C4-2B (cell line): ENCODE data around the gene PRTFDC1.

Experiments
- ZFX ChIP-seq: fragments of 450-650 bp; IDR thresholded peaks from 2 replicates; pipeline ENCODE4 v1.6.1; 2017
- TF ChIP-seq, protein P1 (sequence below): fragments of 450-650 bp; conservative IDR thresholded peaks from 2 replicates; pipeline ENCODE4 v1.5.1; 2017; ENCODE audit warnings: mild to moderate bottlenecking

- TF ChIP-seq, protein P1, sequence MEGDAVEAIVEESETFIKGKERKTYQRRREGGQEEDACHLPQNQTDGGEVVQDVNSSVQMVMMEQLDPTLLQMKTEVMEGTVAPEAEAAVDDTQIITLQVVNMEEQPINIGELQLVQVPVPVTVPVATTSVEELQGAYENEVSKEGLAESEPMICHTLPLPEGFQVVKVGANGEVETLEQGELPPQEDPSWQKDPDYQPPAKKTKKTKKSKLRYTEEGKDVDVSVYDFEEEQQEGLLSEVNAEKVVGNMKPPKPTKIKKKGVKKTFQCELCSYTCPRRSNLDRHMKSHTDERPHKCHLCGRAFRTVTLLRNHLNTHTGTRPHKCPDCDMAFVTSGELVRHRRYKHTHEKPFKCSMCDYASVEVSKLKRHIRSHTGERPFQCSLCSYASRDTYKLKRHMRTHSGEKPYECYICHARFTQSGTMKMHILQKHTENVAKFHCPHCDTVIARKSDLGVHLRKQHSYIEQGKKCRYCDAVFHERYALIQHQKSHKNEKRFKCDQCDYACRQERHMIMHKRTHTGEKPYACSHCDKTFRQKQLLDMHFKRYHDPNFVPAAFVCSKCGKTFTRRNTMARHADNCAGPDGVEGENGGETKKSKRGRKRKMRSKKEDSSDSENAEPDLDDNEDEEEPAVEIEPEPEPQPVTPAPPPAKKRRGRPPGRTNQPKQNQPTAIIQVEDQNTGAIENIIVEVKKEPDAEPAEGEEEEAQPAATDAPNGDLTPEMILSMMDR = no peak
- no peak for TF ChIP-seq ZFX
Measured at GRCh38 chr10:24958721-24959381, 6.4 kb upstream of the PRTFDC1 start.
